Thymus (tissue), 11 donors: ENCODE measurements around the gene ASPRV1. TPM values are rescaled to one million over a fixed set of nuclear protein-coding genes. Genes with fewer than 3 reads are reported as not detected.

ENCODE experiments used
- DNase-seq, 9 donors: peaks; one replicate each; pipeline ENCODE4 v3.0.0-alpha.2; 2013; ENCODE audit warnings: low spot score in 9 of 9, low read depth in 6 of 9, missing footprints in 1 of 9
- H3K27ac ChIP-seq, 2 donors: one replicate each; pipeline ENCODE4 v1.5.1; 2013; ENCODE audit warnings: control low read depth in 1 of 2, low read depth in 1 of 2, low read length in 1 of 2, mild to moderate bottlenecking in 1 of 2, moderate library complexity in 1 of 2
- H3K27me3 ChIP-seq, 2 donors: one replicate each; pipeline ENCODE4 v1.5.1; 2013; ENCODE audit warnings: low read length in 1 of 2; ENCODE audit not compliant: control insufficient read depth in 2 of 2, insufficient read depth in 1 of 2
- H3K36me3 ChIP-seq, 2 donors: one replicate each; pipeline ENCODE4 v1.5.1; 2013; ENCODE audit warnings: low read length in 1 of 2, mild to moderate bottlenecking in 1 of 2, moderate library complexity in 1 of 2; ENCODE audit not compliant: control insufficient read depth in 2 of 2, insufficient read depth in 2 of 2
- H3K4me1 ChIP-seq, 2 donors: one replicate each; pipeline ENCODE4 v1.5.1; 2013; ENCODE audit warnings: low read length in 2 of 2; ENCODE audit not compliant: control insufficient read depth in 2 of 2, insufficient read depth in 2 of 2
- H3K4me3 ChIP-seq, 2 donors: one replicate each; pipeline ENCODE4 v1.5.1; 2013; ENCODE audit warnings: low read length in 2 of 2, control low read depth in 1 of 2, mild to moderate bottlenecking in 1 of 2
- H3K9me3 ChIP-seq, 2 donors: one replicate each; pipeline ENCODE4 v1.5.1; 2013; ENCODE audit warnings: low read length in 1 of 2, mild to moderate bottlenecking in 1 of 2; ENCODE audit not compliant: control insufficient read depth in 2 of 2, insufficient read depth in 1 of 2
- WGBS: extraction: QIAGEN DNeasy Blood & Tissue Kit; methylation state at CpG from one replicate; pipeline ENCODE4 v1.1.7; 2013; 5-methylcytosine and 5-hydroxymethylcytosine counted together
- polyA plus RNA-seq: library from polyadenylated mRNA; stranded (reverse); fragments of 200-250 nt; gene quantifications from one replicate; pipeline ENCODE4 v1.2.3, GENCODE V29; 2013
- total RNA-seq: library from RNA; stranded (reverse); fragments of 120-200 nt; gene quantifications from one replicate; pipeline ENCODE4 v1.2.4, GENCODE V29; 2013
- donor health status: healthy.

Gene ASPRV1
- total and polyA plus RNA-seq, 2 donors, result 1.5 to 7.1 TPM

- Histone ChIP-seq H3K27ac (no peak overlapping the region), H3K4me1 (peaks cover 11 to 16% of the 10 kb centered on the region in 2 donors), H3K9me3 (peaks cover 0 to 4% of the 10 kb centered on the region in 2 donors), H3K27me3 (no peaks in the 10 kb centered on the region), H3K36me3 (peaks cover 6 to 14% of the 10 kb centered on the region in 2 donors), H3K4me3 (no peak overlapping the region)
- no peak for DNase-seq
- 97% methylated on average over 7 of the region's 7 CpGs for WGBS
Measured at GRCh38 chr2:69993048-69993565, 31.7 kb upstream of the ASPRV1 start.

GRCh38 chr2:69992310-69993047, 31.0 kb upstream of the ASPRV1 start:
- WGBS, result 98% methylated on average over 8 of the region's 8 CpGs
- no peak for DNase-seq

GRCh38 chr2:69989441-69990105, 28.1 kb upstream of the ASPRV1 start:
- H3K27ac ChIP-seq, result no peak overlapping the region
- peaks cover 0 to 9% of the 10 kb centered on the region in 2 donors for H3K36me3 ChIP-seq
- no peak overlapping the region for H3K4me3 ChIP-seq
- no peak for DNase-seq
- no peaks in the 10 kb centered on the region for H3K27me3 ChIP-seq
- WGBS, result 97% methylated on average over 12 of the region's 12 CpGs
- peaks cover 0 to 4% of the 10 kb centered on the region in 2 donors for H3K9me3 ChIP-seq
- peaks cover 0 to 20% of the 10 kb centered on the region in 2 donors for H3K4me1 ChIP-seq

More at GRCh38 chr2:69992310-69993047, 31.0 kb upstream of the ASPRV1 start:
- no peaks in the 10 kb centered on the region for H3K27me3 ChIP-seq
- H3K4me1 ChIP-seq, result peaks cover 9 to 11% of the 10 kb centered on the region in 2 donors
- peaks cover 0 to 4% of the 10 kb centered on the region in 2 donors for H3K9me3 ChIP-seq
- H3K36me3 ChIP-seq, result peaks cover 6 to 14% of the 10 kb centered on the region in 2 donors
- no peak overlapping the region for H3K27ac ChIP-seq
- H3K4me3 ChIP-seq, result no peak overlapping the region

GRCh38 chr2:69989009-69989408, 27.6 kb upstream of the ASPRV1 start:
- 93% methylated on average over 3 of the region's 3 CpGs for WGBS
- Histone ChIP-seq H3K9me3 (peaks cover 0 to 4% of the 10 kb centered on the region in 2 donors), H3K4me3 (no peak overlapping the region), H3K27ac (no peak overlapping the region), H3K36me3 (peaks cover 0 to 4% of the 10 kb centered on the region in 2 donors), H3K27me3 (no peaks in the 10 kb centered on the region), H3K4me1 (peaks cover 0 to 20% of the 10 kb centered on the region in 2 donors)
- DNase-seq, result no peak

- DNase-seq, result no peak
- no peaks in the 10 kb centered on the region for H3K36me3 ChIP-seq
- H3K27ac ChIP-seq, result no peak overlapping the region
- peaks cover 0 to 20% of the 10 kb centered on the region in 2 donors for H3K4me1 ChIP-seq
- H3K27me3 ChIP-seq, result no peaks in the 10 kb centered on the region
- WGBS, result 96% methylated on average over 5 of the region's 5 CpGs
- peaks cover 0 to 4% of the 10 kb centered on the region in 2 donors for H3K9me3 ChIP-seq
- no peak overlapping the region for H3K4me3 ChIP-seq
Measured at GRCh38 chr2:69988086-69988635, 26.7 kb upstream of the ASPRV1 start.

GRCh38 chr2:69986691-69987090, 25.3 kb upstream of the ASPRV1 start:
- H3K27ac ChIP-seq, result no peak overlapping the region
- no peak for DNase-seq
- peaks cover 0 to 4% of the 10 kb centered on the region in 2 donors for H3K9me3 ChIP-seq

GRCh38 chr2:69985688-69986087, 24.3 kb upstream of the ASPRV1 start:
- no peaks in the 10 kb centered on the region for H3K27me3 ChIP-seq
- H3K4me1 ChIP-seq, result peaks cover 0 to 20% of the 10 kb centered on the region in 2 donors
- peaks cover 0 to 3% of the 10 kb centered on the region in 2 donors for H3K9me3 ChIP-seq
- no peak for DNase-seq
- H3K36me3 ChIP-seq, result no peaks in the 10 kb centered on the region
- no peak overlapping the region for H3K27ac ChIP-seq
- 96% methylated on average over 10 of the region's 10 CpGs for WGBS
- H3K4me3 ChIP-seq, result no peak overlapping the region

More at GRCh38 chr2:69986691-69987090, 25.3 kb upstream of the ASPRV1 start:
- WGBS, result 88% methylated on average over 4 of the region's 4 CpGs
- peaks cover 0 to 20% of the 10 kb centered on the region in 2 donors for H3K4me1 ChIP-seq
- H3K36me3 ChIP-seq, result no peaks in the 10 kb centered on the region
- no peaks in the 10 kb centered on the region for H3K27me3 ChIP-seq
- H3K4me3 ChIP-seq, result no peak overlapping the region

- peaks cover 0 to 20% of the 10 kb centered on the region in 2 donors for H3K4me1 ChIP-seq
- no peak overlapping the region for H3K27ac ChIP-seq
- H3K27me3 ChIP-seq, result no peaks in the 10 kb centered on the region
- H3K9me3 ChIP-seq, result no peaks in the 10 kb centered on the region
- DNase-seq, result no peak
- no peaks in the 10 kb centered on the region for H3K36me3 ChIP-seq
- no peak overlapping the region for H3K4me3 ChIP-seq
- WGBS, result 98% methylated on average over 3 of the region's 3 CpGs
Measured at GRCh38 chr2:69985216-69985615, 23.8 kb upstream of the ASPRV1 start.
